Measurements from ENCODE around the gene ZNHIT1.

The ZNHIT1 gene

DNA sequence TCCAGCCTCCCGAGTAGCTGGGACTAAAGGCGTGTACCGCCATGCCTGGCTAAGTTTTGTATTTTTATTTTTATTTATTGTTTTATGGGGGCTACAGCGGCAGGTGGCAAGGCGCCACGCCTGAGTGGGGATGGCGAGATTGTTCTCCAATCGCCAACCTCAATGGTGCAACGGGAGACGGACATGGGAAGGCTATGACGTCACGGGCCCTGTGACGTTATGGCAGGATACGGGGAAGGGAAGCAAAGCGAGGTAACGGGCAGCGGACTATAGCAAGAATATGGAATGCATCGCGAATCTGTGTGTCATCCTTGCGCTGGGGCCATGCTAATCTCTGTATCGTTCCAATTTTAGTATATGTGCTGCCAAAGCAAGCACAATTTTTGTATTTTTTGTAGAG lies 51.7 kb downstream of the ZNHIT1 start:
- DNase-seq (ENCODE audit: low read depth in 1 of 2, low spot score in 1 of 2), result no peak
- H3K27me3 ChIP-seq (ENCODE audit: insufficient read depth, poor library complexity, severe bottlenecking), result no peaks in the 10 kb centered on the region
- no peak for TF ChIP-seq POLR2AphosphoS5 (IDR thresholded peaks at IDR 0.05; ENCODE audit: low read depth)
- no peak for TF ChIP-seq GABPA (IDR thresholded peaks at IDR 0.05; ENCODE audit: low read depth)
- no peak for TF ChIP-seq SPI1 (IDR thresholded peaks at IDR 0.05; ENCODE audit: borderline replicate concordance, low read depth)
- TF ChIP-seq, protein P1, sequence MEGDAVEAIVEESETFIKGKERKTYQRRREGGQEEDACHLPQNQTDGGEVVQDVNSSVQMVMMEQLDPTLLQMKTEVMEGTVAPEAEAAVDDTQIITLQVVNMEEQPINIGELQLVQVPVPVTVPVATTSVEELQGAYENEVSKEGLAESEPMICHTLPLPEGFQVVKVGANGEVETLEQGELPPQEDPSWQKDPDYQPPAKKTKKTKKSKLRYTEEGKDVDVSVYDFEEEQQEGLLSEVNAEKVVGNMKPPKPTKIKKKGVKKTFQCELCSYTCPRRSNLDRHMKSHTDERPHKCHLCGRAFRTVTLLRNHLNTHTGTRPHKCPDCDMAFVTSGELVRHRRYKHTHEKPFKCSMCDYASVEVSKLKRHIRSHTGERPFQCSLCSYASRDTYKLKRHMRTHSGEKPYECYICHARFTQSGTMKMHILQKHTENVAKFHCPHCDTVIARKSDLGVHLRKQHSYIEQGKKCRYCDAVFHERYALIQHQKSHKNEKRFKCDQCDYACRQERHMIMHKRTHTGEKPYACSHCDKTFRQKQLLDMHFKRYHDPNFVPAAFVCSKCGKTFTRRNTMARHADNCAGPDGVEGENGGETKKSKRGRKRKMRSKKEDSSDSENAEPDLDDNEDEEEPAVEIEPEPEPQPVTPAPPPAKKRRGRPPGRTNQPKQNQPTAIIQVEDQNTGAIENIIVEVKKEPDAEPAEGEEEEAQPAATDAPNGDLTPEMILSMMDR (IDR thresholded peaks at IDR 0.05; ENCODE audit: insufficient read depth, low read length), result no peak
- TF ChIP-seq, protein P2, sequence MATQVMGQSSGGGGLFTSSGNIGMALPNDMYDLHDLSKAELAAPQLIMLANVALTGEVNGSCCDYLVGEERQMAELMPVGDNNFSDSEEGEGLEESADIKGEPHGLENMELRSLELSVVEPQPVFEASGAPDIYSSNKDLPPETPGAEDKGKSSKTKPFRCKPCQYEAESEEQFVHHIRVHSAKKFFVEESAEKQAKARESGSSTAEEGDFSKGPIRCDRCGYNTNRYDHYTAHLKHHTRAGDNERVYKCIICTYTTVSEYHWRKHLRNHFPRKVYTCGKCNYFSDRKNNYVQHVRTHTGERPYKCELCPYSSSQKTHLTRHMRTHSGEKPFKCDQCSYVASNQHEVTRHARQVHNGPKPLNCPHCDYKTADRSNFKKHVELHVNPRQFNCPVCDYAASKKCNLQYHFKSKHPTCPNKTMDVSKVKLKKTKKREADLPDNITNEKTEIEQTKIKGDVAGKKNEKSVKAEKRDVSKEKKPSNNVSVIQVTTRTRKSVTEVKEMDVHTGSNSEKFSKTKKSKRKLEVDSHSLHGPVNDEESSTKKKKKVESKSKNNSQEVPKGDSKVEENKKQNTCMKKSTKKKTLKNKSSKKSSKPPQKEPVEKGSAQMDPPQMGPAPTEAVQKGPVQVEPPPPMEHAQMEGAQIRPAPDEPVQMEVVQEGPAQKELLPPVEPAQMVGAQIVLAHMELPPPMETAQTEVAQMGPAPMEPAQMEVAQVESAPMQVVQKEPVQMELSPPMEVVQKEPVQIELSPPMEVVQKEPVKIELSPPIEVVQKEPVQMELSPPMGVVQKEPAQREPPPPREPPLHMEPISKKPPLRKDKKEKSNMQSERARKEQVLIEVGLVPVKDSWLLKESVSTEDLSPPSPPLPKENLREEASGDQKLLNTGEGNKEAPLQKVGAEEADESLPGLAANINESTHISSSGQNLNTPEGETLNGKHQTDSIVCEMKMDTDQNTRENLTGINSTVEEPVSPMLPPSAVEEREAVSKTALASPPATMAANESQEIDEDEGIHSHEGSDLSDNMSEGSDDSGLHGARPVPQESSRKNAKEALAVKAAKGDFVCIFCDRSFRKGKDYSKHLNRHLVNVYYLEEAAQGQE (IDR thresholded peaks at IDR 0.05; ENCODE audit: insufficient replicate concordance, low read depth), result no peak
- no peak overlapping the region for H3K4me3 ChIP-seq (replicated peaks; ENCODE audit: insufficient read depth, low read length)
- H3K27ac ChIP-seq (replicated peaks), result no peak overlapping the region

DNA sequence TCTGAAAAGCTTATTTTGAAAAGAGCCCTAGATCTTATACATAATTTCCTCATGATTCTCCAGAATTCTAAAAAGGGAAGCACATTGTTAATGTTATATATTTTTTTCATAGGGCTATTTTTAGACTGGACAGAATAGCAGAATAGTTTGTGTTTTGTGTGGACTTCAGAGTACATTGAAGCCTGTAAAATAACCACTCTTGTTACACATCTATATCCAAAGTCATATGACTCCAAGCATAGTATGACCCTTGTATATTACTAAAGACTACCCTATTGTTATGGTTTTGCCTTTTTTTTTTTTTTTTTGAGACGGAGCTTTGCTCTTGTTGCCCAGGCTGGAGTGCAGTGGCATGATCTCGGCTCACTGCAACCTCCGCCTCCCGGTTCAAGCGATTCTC lies 53.1 kb downstream of the ZNHIT1 start:
- Histone ChIP-seq H3K27me3 (ENCODE audit: insufficient read depth, poor library complexity, severe bottlenecking) (no peaks in the 10 kb centered on the region), H3K27ac (replicated peaks) (no peak overlapping the region), H3K4me3 (replicated peaks; ENCODE audit: insufficient read depth, low read length) (no peak overlapping the region)
- TF ChIP-seq, protein P2 (IDR thresholded peaks at IDR 0.05; ENCODE audit: insufficient replicate concordance, low read depth), result no peak
- no peak for TF ChIP-seq POLR2AphosphoS5 (IDR thresholded peaks at IDR 0.05; ENCODE audit: low read depth)
- TF ChIP-seq SPI1 (IDR thresholded peaks at IDR 0.05; ENCODE audit: borderline replicate concordance, low read depth), result no peak
- no peak for TF ChIP-seq GABPA (IDR thresholded peaks at IDR 0.05; ENCODE audit: low read depth)
- TF ChIP-seq, protein P1 (IDR thresholded peaks at IDR 0.05; ENCODE audit: insufficient read depth, low read length), result no peak
- no peak for DNase-seq (ENCODE audit: low read depth in 1 of 2, low spot score in 1 of 2)

DNA sequence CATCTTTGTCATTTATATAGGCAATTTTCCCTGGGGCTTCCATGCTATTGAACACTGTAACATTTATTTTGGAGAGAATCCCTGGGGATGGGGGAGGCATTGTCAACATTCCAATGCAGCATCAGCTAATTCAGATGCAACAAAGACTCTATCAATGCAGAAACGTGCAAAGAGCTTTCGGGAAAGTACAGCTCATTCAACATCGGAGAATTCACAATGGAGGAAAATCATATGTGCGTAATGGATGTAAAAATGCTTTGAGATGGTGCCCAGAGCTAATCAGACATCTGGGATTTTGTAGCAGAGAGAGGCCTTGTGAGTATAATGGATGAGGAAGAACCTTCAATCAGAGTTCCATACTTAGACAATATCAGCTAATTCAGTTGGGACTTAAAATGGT lies 55.2 kb downstream of the ZNHIT1 start:
- TF ChIP-seq GABPA (IDR thresholded peaks at IDR 0.05; ENCODE audit: low read depth) (no peak), POLR2AphosphoS5 (IDR thresholded peaks at IDR 0.05; ENCODE audit: low read depth) (no peak), SPI1 (IDR thresholded peaks at IDR 0.05; ENCODE audit: borderline replicate concordance, low read depth) (no peak)
- TF ChIP-seq, protein P2 (IDR thresholded peaks at IDR 0.05; ENCODE audit: insufficient replicate concordance, low read depth), result no peak
- TF ChIP-seq, protein P1 (IDR thresholded peaks at IDR 0.05; ENCODE audit: insufficient read depth, low read length), result no peak
- Histone ChIP-seq H3K27ac (replicated peaks) (no peak overlapping the region), H3K27me3 (ENCODE audit: insufficient read depth, poor library complexity, severe bottlenecking) (no peaks in the 10 kb centered on the region), H3K4me3 (replicated peaks; ENCODE audit: insufficient read depth, low read length) (no peak overlapping the region)
- no peak for DNase-seq (ENCODE audit: low read depth in 1 of 2, low spot score in 1 of 2)
